Liver (tissue), 3 donors: Measurements from ENCODE around the gene CLCN2.

Experiments
- ATF3 ChIP-seq: IDR thresholded peaks from 2 replicates; pipeline ENCODE4 v1.6.1; 2016; ENCODE audit warnings: antibody characterized with exemption
- CTCF ChIP-seq: fragments of 150-350 bp; IDR thresholded peaks from 2 replicates; pipeline ENCODE4 v1.5.1; 2017; ENCODE audit warnings: improper control_type of control experiment, low read depth, low read length; ENCODE audit not compliant: missing input control
- EGR1 ChIP-seq, 2 donors: IDR thresholded peaks; 2 replicates each; pipeline ENCODE4 v1.6.1; 2016 to 2018; ENCODE audit warnings: antibody characterized with exemption in 2 of 2, low read depth in 2 of 2
- RAD21 ChIP-seq, 2 donors: IDR thresholded peaks; 2 replicates each; pipeline ENCODE4 v1.6.1; 2016; ENCODE audit warnings: antibody characterized with exemption in 2 of 2, mild to moderate bottlenecking in 2 of 2
- TAF1 ChIP-seq: conservative IDR thresholded peaks from 2 replicates; pipeline ENCODE4 v1.6.1; 2016; ENCODE audit warnings: antibody characterized with exemption, mild to moderate bottlenecking
- donor health status: healthy.
- donor health status: healthy.

- TF ChIP-seq RAD21 (IDR thresholded peaks at IDR 0.05) = no peak
- no peak for TF ChIP-seq CTCF
- no peak for TF ChIP-seq ATF3
- TF ChIP-seq EGR1 (IDR thresholded peaks at IDR 0.05; ENCODE audit: low read depth in 2 of 2) = no peak
- TF ChIP-seq TAF1 = no peak
Measured at GRCh38 chr3:184368116-184368515, 6.7 kb upstream of the CLCN2 start.
